T1000 (cell line): ENCODE measurements around the gene MRPS21.

Experiments used
- DNase-seq: peaks from one replicate; lab custom pipeline; 2025; ENCODE audit warnings: mixed read lengths; lab: John Stamatoyannopoulos, UW

Gene MRPS21

GRCh38 chr1:150293433-150294253 lies at the start of gene MRPS21:
TSS of gene MRPS21 (plus strand) at chr1:150293861. CDS start at chr1:150294367, 506 bp downstream.
- DNase-seq = peak; percentile 80

GRCh38 chr1:150249936-150250335 lies 43.7 kb upstream of the MRPS21 start:
- no peak for DNase-seq

- no peak for DNase-seq
Observed at GRCh38 chr1:150256198-150256553, 37.5 kb upstream of the MRPS21 start.

GRCh38 chr1:150256554-150257341 lies 36.9 kb upstream of the MRPS21 start:
- DNase-seq = no peak

- DNase-seq = no peak
Observed at GRCh38 chr1:150257624-150258585, 35.8 kb upstream of the MRPS21 start, which contains the start of gene CA14. TSS of gene CA14 (plus strand) at chr1:150257774. CDS start at chr1:150258129, 355 bp downstream.

- no peak for DNase-seq
Observed at GRCh38 chr1:150259217-150259616, 34.4 kb upstream of the MRPS21 start.

- no peak for DNase-seq
Observed at GRCh38 chr1:150259758-150260669, 33.6 kb upstream of the MRPS21 start.

- DNase-seq = no peak
Observed at GRCh38 chr1:150261367-150261766, 32.3 kb upstream of the MRPS21 start.

GRCh38 chr1:150262388-150263320 lies 31.0 kb upstream of the MRPS21 start:
- DNase-seq = no peak

GRCh38 chr1:150263549-150263948 lies 30.1 kb upstream of the MRPS21 start:
- no peak for DNase-seq

- DNase-seq = no peak
Observed at GRCh38 chr1:150267896-150268295, 25.8 kb upstream of the MRPS21 start.

- no peak for DNase-seq
Observed at GRCh38 chr1:150268340-150268704, 25.3 kb upstream of the MRPS21 start.

- DNase-seq = peak; percentile 93
Observed at GRCh38 chr1:150268705-150269403, 24.8 kb upstream of the MRPS21 start, which contains the start of gene APH1A. TSS of gene APH1A (minus strand) at chr1:150269016. CDS start at chr1:150268810, 206 bp downstream.

GRCh38 chr1:150269451-150269850 lies 24.2 kb upstream of the MRPS21 start:
- no peak for DNase-seq

GRCh38 chr1:150271291-150271959 lies 22.2 kb upstream of the MRPS21 start:
- no peak for DNase-seq

GRCh38 chr1:150273311-150273710 lies 20.4 kb upstream of the MRPS21 start:
- no peak for DNase-seq

GRCh38 chr1:150280138-150280707 lies 13.4 kb upstream of the MRPS21 start:
- no peak for DNase-seq

GRCh38 chr1:150281221-150281757 lies 12.4 kb upstream of the MRPS21 start:
- peak; percentile 43 for DNase-seq
